AML-193 (cell line): ENCODE measurements around the gene LAMP2.

Experiments
- DNase-seq, 2 experiments: peaks; one replicate each; lab custom pipeline; 2025; lab: John Stamatoyannopoulos, UW

LAMP2 gene

DNA sequence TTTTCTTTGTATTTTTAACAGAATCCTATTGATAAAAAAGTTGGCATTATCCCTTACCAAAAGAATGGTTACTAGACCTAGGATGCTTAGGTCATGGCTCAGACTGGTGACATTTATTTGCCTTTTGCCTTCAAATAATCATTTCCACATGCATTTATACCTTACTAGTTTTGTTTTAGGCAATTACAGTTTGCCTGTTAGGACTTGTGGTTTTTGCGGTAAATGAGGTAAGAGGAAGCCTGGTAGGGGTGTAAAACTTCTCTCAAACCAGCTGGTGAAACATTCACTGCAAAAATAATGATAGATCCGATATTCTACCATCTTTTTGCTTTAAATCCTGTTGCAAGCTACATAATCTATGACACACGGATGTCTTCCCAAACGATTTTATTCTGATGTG, 12.1 kb downstream of the LAMP2 start:
- peak; percentile 70 to 81 for DNase-seq

- no peak for DNase-seq
Observed at GRCh38 chrX:120453985-120454384, 15.1 kb downstream of the LAMP2 start.

DNA sequence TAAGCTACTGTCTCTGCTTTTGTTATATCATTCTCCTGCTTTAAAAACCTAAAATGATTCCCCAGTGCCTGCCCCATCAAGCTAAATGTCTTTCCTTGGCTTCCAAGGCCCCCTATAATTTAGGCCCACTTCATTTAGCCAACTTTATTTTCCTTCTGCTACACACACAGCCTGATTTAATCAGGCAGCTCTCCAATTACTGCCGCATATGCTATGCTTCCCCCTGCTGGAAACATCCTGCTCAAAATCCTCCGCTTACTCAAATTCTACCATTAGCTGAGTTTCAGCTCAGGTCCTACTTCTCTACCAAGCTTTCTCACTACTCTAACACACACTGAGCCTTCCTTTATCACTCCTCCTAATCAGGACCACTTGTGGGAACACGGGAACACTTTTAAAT, 17.0 kb downstream of the LAMP2 start:
- peak in 1 of 2 experiments; percentile 25 for DNase-seq

GRCh38 chrX:120450163-120450562, 18.9 kb downstream of the LAMP2 start:
- peak in 1 of 2 experiments; percentile 15 for DNase-seq

- no peak for DNase-seq
Observed at GRCh38 chrX:120446498-120446897, 22.6 kb downstream of the LAMP2 start.

GRCh38 chrX:120439921-120440320, 29.2 kb downstream of the LAMP2 start:
- DNase-seq, result no peak

DNA sequence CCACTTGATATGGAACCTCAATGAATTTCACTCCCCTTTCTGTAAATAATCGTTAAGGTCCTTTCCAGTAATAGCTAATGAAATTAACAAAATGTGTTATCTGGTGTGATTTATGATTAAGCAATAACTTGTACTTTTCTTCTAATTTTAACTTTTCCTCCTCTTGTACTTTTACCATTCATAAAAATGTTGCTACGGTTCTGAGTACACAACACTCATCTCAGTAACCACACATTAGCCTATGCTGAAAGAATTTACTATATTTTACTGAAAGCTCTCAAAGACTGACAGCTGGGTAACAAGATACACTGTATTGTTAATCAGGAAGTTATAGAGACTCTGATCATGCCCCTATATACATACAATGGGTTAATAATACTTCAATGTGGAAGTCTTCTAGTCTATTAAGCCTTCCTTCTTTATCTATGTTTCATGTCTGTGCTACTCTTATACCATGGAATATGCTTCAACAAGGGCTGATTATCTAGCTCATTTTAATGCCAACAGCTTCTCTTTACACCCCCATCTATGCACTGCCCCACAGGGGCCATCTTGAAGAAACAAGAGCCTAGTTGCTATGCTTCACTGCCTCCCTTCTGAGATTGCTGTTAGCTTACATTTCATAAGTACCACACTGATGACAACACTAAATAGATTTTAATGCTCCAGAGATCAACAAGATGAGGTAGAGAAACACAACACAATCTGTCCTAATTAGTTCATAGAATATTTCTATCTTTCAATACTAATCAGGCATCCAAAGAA, 39.1 kb downstream of the LAMP2 start:
- DNase-seq, result no peak

GRCh38 chrX:120428309-120428708, 40.8 kb downstream of the LAMP2 start:
- DNase-seq, result no peak

DNA sequence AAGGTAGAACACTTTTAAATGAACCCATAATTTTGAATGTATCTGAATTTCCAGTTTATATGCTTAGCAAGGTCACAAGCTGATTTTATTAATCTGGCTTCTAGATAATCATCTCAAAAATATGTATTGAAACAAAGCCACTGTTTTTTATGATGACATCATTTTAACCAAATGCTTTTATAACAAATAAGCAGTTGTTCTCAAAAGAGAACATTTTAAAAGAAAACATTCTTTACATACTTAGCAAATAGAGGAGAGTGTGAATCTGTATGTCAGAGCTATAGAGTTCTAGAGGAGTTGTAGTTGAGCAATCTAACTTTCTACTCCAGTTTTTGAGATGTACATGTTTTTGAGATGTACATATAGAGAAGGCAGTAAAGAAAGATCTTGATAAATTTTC, 42.5 kb downstream of the LAMP2 start:
- DNase-seq, result no peak

GRCh38 chrX:120419463-120419862, 49.6 kb downstream of the LAMP2 start:
- DNase-seq, result no peak

DNA sequence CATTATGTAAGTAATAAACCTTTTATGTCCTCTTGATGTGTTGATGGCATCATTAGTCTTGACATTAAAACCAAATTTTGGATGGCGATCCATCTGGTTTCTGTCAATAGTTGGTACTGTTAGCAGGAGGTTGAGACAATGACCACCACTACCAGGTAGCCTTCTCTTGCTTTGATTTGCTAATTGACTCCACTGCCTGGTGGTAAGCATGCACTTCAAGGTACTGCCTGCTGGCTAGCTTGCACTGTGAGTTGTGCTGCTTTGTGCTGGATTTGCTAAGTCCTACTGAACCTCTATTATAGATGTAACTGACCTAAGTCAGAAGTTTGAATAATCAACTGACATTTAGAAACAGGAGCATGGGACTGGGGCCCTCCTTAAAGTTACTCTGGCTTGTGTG, 60.9 kb downstream of the LAMP2 start:
- DNase-seq, result no peak

DNA sequence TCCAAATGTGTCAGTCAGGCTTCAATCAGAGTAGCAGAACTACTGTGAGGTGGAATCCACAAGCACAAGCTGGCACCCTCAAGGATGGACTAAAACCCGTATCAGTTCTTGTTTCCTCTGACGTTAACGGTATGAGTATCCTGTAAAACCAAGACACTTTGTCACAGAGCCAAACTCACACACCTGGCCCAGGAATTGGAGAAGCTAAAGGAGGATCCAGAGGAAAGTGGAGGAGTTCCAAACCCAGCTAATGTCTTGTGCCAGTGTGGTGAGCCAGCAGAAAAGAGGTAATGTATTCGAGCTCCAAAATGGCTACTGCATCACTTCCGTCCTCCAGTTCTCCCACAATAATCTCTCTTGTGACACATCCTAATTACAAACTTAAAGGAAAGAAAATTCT, 62.5 kb downstream of the LAMP2 start:
- no peak for DNase-seq

GRCh38 chrX:120402369-120402768, 66.7 kb downstream of the LAMP2 start:
- no peak for DNase-seq

DNA sequence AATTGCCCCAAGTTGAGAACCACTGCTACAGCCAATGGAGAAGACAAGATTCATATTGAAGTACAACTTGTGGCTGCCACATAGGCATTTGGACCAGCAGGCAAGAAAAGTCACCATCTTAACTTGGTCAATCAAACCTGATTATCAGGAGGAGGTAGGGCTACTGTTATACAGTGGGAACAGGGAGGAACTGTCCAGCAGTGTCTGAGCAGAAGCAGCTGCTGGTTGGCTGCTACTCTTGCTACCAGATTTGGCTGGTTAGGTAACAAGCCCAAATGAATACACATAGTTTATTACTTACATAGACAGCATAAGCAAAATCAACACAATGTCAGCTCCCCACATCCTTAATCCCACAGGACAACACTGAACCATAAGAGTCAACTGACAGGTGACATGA, 67.8 kb downstream of the LAMP2 start:
- no peak for DNase-seq

DNA sequence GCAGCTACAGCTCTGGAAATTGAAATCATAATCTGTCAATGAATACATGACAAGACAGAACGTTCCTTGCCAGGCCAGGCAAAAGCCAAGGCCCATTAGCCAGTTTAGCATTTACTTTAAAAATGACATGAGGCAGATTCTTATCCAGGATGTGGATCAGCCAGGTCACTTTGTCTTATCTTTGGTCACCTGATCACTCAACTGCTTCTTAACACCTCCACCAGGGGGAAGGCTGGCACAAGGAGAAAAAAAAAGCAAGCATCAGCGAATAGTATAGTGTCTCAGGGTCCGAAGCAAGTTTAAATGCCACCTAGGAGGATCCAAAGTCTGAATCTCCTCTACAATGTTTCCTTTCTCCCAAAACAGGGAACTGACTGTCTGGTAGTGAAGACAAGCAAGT, 88.4 kb downstream of the LAMP2 start:
- DNase-seq, result peak; percentile 5 to 28

DNA sequence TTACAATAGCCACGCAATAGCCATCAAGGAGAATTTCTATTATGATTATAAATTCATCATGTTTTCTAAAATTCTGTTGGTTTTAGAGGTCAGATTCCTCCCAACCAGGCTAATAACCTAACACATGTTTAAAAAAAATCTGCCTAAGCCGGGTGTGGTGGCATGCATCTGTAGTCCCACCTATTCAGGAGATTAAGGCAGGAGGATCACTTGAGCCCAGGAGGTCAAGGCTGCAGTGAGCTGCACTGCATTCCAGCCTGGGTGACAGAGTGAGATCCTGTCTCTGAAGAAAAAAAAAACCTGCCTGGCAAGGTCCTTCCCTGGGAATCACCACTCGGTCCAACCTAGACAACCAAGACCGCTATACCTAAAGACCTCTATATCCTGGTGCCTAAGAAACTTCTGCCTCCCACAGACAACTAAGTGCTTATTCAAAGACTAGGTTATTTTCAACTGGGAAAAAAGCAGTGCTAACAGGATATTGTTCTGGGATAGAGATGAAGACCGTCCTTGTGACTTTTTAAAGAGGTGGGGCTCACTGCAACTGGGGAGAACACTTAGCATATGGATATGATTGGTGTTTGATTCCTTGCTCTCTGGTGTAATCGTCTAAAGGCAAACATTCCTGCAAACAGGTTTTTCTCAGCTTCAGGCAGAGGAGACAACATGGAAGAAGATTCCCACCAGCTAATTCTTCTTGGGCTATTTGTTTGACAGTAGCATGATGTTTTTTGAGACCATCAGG, 89.0 kb downstream of the LAMP2 start:
- no peak for DNase-seq

GRCh38 chrX:120378570-120378969, 90.5 kb downstream of the LAMP2 start:
- no peak for DNase-seq
